Activated CD8-positive, alpha-beta T cell treated with anti-CD3 and anti-CD28 coated beads for 36 hours (primary cell): ENCODE results near the gene STXBP3. TPM values are rescaled to one million over a fixed set of nuclear protein-coding genes. Genes with fewer than 3 reads are reported as not detected.

Experiments
- ATAC-seq: fragments of 200-7000 bp; cut with Tn5 transposase; one replicate; pipeline ENCODE4 v1.10.0; 2021; ENCODE audit warnings: mild to moderate bottlenecking, moderate library complexity
- CTCF ChIA-PET: fragments of 350-600 bp; sonication (Branson Sonifier 250); formaldehyde crosslinking; loops from one replicate; lab custom pipeline; 2021; ENCODE audit warnings: antibody characterized with exemption; lab: Charles Lee
- POLR2A ChIA-PET: fragments of 350-600 bp; sonication (Branson Sonifier 250); formaldehyde crosslinking; loops from one replicate; lab custom pipeline; 2021; ENCODE audit warnings: antibody characterized with exemption; lab: Charles Lee
- DNase-seq: peaks from one replicate; pipeline ENCODE4 v3.0.0-alpha.2; 2020
- H3K27ac Mint-ChIP-seq: one replicate; pipeline ENCODE4 v1.8.0; 2021; ENCODE audit warnings: mild to moderate bottlenecking, mixed read lengths
- H3K27me3 Mint-ChIP-seq: one replicate; pipeline ENCODE4 v1.8.0; 2021; ENCODE audit warnings: mixed read lengths
- H3K36me3 Mint-ChIP-seq: one replicate; pipeline ENCODE4 v1.8.0; 2021; ENCODE audit warnings: low read depth, mixed read lengths
- H3K4me1 Mint-ChIP-seq: one replicate; pipeline ENCODE4 v1.8.0; 2021; ENCODE audit warnings: low read depth, mixed read lengths
- H3K4me3 Mint-ChIP-seq: one replicate; pipeline ENCODE4 v1.8.0; 2021; ENCODE audit warnings: mild to moderate bottlenecking, moderate library complexity, mixed read lengths
- H3K9me3 Mint-ChIP-seq: one replicate; pipeline ENCODE4 v1.8.0; 2021; ENCODE audit warnings: mixed read lengths
- CTCF ChIP-seq: fragments of 200-600 bp; IDR thresholded peaks from one replicate; pipeline ENCODE4 v1.8.0; 2022; ENCODE audit warnings: antibody characterized with exemption, mild to moderate bottlenecking
- intact Hi-C: fragments of 100-400 bp; cut with micrococcal nuclease; formaldehyde crosslinking; loops from one replicate; pipeline ENCODE4 v1.10.0; 2022
- total RNA-seq, 2 experiments: library from RNA; stranded (reverse); gene quantifications; one replicate each; pipeline ENCODE4 v1.2.3, GENCODE V29; 2021

The STXBP3 gene
- total RNA-seq, 2 experiments from 2014 or later: 34.4 to 38.3 TPM

- intact Hi-C loops: loop anchor here (10.0 kb wide), 1 partner anchor 285 kb away; the partner anchor contains the start of gene ELAPOR1
- POLR2A ChIA-PET: no interaction called here
- H3K36me3 Mint-ChIP-seq: no peaks in the 10 kb centered on the region
- ATAC-seq (no peak), DNase-seq (no peak)
- no peak for TF ChIP-seq CTCF
- no peaks in the 10 kb centered on the region for H3K27me3 Mint-ChIP-seq
- CTCF ChIA-PET: interaction anchor here (1.1 to 9.3 kb wide), 16 partner anchors 8 to 307 kb away, joined by 3 to 184 read pairs (median 11); partner anchors contain the start of genes ELAPOR1 and GPSM2
- no peak overlapping the region for H3K27ac Mint-ChIP-seq
- H3K4me1 Mint-ChIP-seq: no peaks in the 10 kb centered on the region
- no peaks in the 10 kb centered on the region for H3K9me3 Mint-ChIP-seq
- no peak overlapping the region for H3K4me3 Mint-ChIP-seq
Observed at GRCh38 chr1:108829498-108829916, 83.0 kb downstream of the STXBP3 start.

GRCh38 chr1:108830119-108831008, 83.9 kb downstream of the STXBP3 start:
- no peak for TF ChIP-seq CTCF
- no peak overlapping the region for H3K4me3 Mint-ChIP-seq
- intact Hi-C loops: no loop called here
- H3K9me3 Mint-ChIP-seq: no peaks in the 10 kb centered on the region
- H3K27ac Mint-ChIP-seq: no peak overlapping the region
- no peaks in the 10 kb centered on the region for H3K27me3 Mint-ChIP-seq
- no peaks in the 10 kb centered on the region for H3K4me1 Mint-ChIP-seq
- ChIA-PET POLR2A (no interaction called here), CTCF (interaction anchor here (1.3 to 9.3 kb wide), 5 partner anchors 12 to 308 kb away, joined by 3 to 184 read pairs (median 51); partner anchors contain the start of gene ELAPOR1)
- ATAC-seq (no peak), DNase-seq (no peak)
- H3K36me3 Mint-ChIP-seq: no peaks in the 10 kb centered on the region

GRCh38 chr1:108831225-108831624, 84.8 kb downstream of the STXBP3 start:
- POLR2A ChIA-PET: no interaction called here
- no peaks in the 10 kb centered on the region for H3K27me3 Mint-ChIP-seq
- H3K9me3 Mint-ChIP-seq: no peaks in the 10 kb centered on the region
- CTCF ChIA-PET: interaction anchor here (0.9 to 9.3 kb wide), 4 partner anchors 9 to 73 kb away, joined by 3 to 184 read pairs (median 27); no protein-coding TSS in a partner anchor
- intact Hi-C loops: no loop called here
- H3K4me3 Mint-ChIP-seq: no peak overlapping the region
- no peak overlapping the region for H3K27ac Mint-ChIP-seq
- DNase-seq (no peak), ATAC-seq (no peak)
- H3K36me3 Mint-ChIP-seq: no peaks in the 10 kb centered on the region
- TF ChIP-seq CTCF: no peak
- no peaks in the 10 kb centered on the region for H3K4me1 Mint-ChIP-seq

GRCh38 chr1:108832929-108833328, 86.5 kb downstream of the STXBP3 start:
- Mint-ChIP-seq H3K27ac (no peak overlapping the region), H3K36me3 (no peaks in the 10 kb centered on the region), H3K4me1 (no peaks in the 10 kb centered on the region), H3K9me3 (no peaks in the 10 kb centered on the region), H3K4me3 (no peak overlapping the region), H3K27me3 (no peaks in the 10 kb centered on the region)
- no peak for ATAC-seq
- no peak for DNase-seq
- ChIA-PET POLR2A (no interaction called here), CTCF (no interaction called here)
- TF ChIP-seq CTCF: no peak
- intact Hi-C loops: no loop called here

GRCh38 chr1:108841703-108842102, 95.2 kb downstream of the STXBP3 start:
- ChIA-PET CTCF (interaction anchor here (8.8 kb wide), 1 partner anchor 14 kb away, joined by 74 read pairs; no protein-coding TSS in a partner anchor), POLR2A (no interaction called here)
- intact Hi-C loops: no loop called here
- no peaks in the 10 kb centered on the region for H3K9me3 Mint-ChIP-seq
- H3K36me3 Mint-ChIP-seq: no peaks in the 10 kb centered on the region
- H3K27ac Mint-ChIP-seq: no peak overlapping the region
- no peaks in the 10 kb centered on the region for H3K4me1 Mint-ChIP-seq
- no peak for TF ChIP-seq CTCF
- no peak for DNase-seq
- ATAC-seq: no peak
- H3K27me3 Mint-ChIP-seq: no peaks in the 10 kb centered on the region
- no peak overlapping the region for H3K4me3 Mint-ChIP-seq
